Activated T-cell treated with anti-CD3 and anti-CD28 coated beads, Interleukin-2, amount 50 U/mL, for 72 hours (primary cell): ENCODE results near the gene PHF20. TPM values are rescaled to one million over a fixed set of nuclear protein-coding genes. Genes with fewer than 3 reads are reported as not detected.
"Not testable (repeated sequence)": the region's sequence is repeated elsewhere in the genome, so short reads cannot be mapped to it uniquely, and the experiment has no call there.

Experiments
- ATAC-seq, 2 donors: fragments of 150-1000 bp; cut with Tn5 transposase; replicated peaks in 1 of 2; 2 replicates each; pipeline ENCODE4 v1.10.0; 2021; ENCODE audit warnings: moderate library complexity in 2 of 2, mild to moderate bottlenecking in 1 of 2
- DNase-seq, 2 donors: peaks; one replicate each; pipeline ENCODE4 v3.0.0; 2021 to 2022; ENCODE audit warnings: mixed read lengths in 1 of 2
- H3K27ac Mint-ChIP-seq: one replicate; pipeline ENCODE4 v1.8.0; 2022; ENCODE audit warnings: mild to moderate bottlenecking, moderate library complexity, mixed read lengths
- H3K27me3 Mint-ChIP-seq: one replicate; pipeline ENCODE4 v1.8.0; 2022; ENCODE audit warnings: low read depth, mixed read lengths
- H3K36me3 Mint-ChIP-seq, 2 donors: one replicate each; pipeline ENCODE4 v1.8.0; 2022; ENCODE audit warnings: mixed read lengths in 2 of 2, mild to moderate bottlenecking in 1 of 2; ENCODE audit not compliant: insufficient read depth in 2 of 2
- H3K4me1 Mint-ChIP-seq: one replicate; pipeline ENCODE4 v1.8.0; 2022; ENCODE audit warnings: low read depth, mixed read lengths
- H3K4me3 Mint-ChIP-seq, 2 donors: one replicate each; pipeline ENCODE4 v1.8.0; 2022; ENCODE audit warnings: mild to moderate bottlenecking in 2 of 2, mixed read lengths in 2 of 2, moderate library complexity in 2 of 2
- H3K9me3 Mint-ChIP-seq, 2 donors: one replicate each; pipeline ENCODE4 v1.8.0; 2022; ENCODE audit warnings: mixed read lengths in 2 of 2
- total RNA-seq, 2 donors: library from RNA; stranded (reverse); gene quantifications; one replicate each; pipeline ENCODE4 v1.2.3, GENCODE V29; 2022

Gene PHF20
- total RNA-seq, 2 donors from 2014 or later = 68.1 to 68.6 TPM

DNA sequence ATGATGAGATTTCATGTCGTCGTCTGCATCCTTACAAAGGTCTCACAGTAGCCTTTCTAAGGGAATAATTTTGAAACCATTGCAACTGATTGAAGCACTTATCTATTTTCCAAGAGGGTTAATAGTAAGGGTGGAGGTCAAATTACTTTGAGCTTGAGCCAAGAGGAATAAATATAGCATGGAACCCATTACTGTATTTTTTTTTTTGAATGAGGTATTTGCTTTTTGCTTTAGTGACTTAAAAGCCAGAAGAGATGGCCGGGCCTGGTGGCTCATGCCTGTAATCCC, 104.2 kb downstream of the PHF20 start:
- DNase-seq (no peak), ATAC-seq (no peak)
- Mint-ChIP-seq H3K36me3 (peaks cover 1 to 9% of the 10 kb centered on the region in 2 donors), H3K27me3 (no peaks in the 10 kb centered on the region), H3K4me3 (no peak overlapping the region), H3K9me3 (no peaks in the 10 kb centered on the region), H3K4me1 (peaks cover 12% of the 10 kb centered on the region), H3K27ac (peak overlapping the region; percentile 24)

- no peaks in the 10 kb centered on the region for H3K27me3 Mint-ChIP-seq
- ATAC-seq (no peak), DNase-seq (no peak)
- no peaks in the 10 kb centered on the region for H3K9me3 Mint-ChIP-seq
- no peak overlapping the region for H3K4me3 Mint-ChIP-seq
- H3K27ac Mint-ChIP-seq = no peak overlapping the region
- H3K36me3 Mint-ChIP-seq = peaks cover 1 to 7% of the 10 kb centered on the region in 2 donors
- peaks cover 6% of the 10 kb centered on the region for H3K4me1 Mint-ChIP-seq
These were observed 105.8 kb downstream of the PHF20 start for GRCh38 chr20:35877611-35878010.

- DNase-seq (no peak), ATAC-seq (no peak)
- H3K36me3 Mint-ChIP-seq = peaks cover 1 to 7% of the 10 kb centered on the region in 2 donors
- H3K4me1 Mint-ChIP-seq = peaks cover 6% of the 10 kb centered on the region
- no peak overlapping the region for H3K4me3 Mint-ChIP-seq
- no peaks in the 10 kb centered on the region for H3K9me3 Mint-ChIP-seq
- H3K27me3 Mint-ChIP-seq = no peaks in the 10 kb centered on the region
- peak overlapping the region; percentile 0 for H3K27ac Mint-ChIP-seq
These were observed 106.4 kb downstream of the PHF20 start for GRCh38 chr20:35878113-35878625.

DNA sequence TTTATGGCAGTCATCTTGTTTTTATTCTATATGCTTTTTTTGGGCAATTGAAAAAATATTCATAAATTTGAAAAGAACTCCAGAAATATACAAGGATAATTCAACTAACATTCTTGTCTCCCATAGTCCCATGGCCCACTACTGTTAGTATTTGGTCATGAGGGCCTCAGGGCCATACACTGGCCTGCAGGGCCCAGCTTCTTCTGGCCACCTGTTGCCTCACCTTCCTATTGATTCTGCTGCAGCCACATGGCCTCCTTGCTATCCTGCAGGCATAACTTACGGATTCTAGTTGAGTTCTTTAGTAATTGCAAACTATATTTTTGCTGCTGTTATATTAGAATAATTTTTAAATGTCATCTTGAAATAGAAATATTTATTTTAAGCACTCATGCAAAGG, 109.9 kb downstream of the PHF20 start:
- H3K27ac Mint-ChIP-seq = no peak overlapping the region
- H3K27me3 Mint-ChIP-seq = no peaks in the 10 kb centered on the region
- DNase-seq = no peak
- no peak overlapping the region for H3K4me3 Mint-ChIP-seq
- peaks cover 1 to 5% of the 10 kb centered on the region in 2 donors for H3K36me3 Mint-ChIP-seq
- no peak for ATAC-seq
- H3K9me3 Mint-ChIP-seq = no peaks in the 10 kb centered on the region
- H3K4me1 Mint-ChIP-seq = peaks cover 14% of the 10 kb centered on the region

- H3K4me3 Mint-ChIP-seq, ATAC-seq, DNase-seq, H3K36me3 Mint-ChIP-seq, H3K9me3 Mint-ChIP-seq, H3K27me3 Mint-ChIP-seq: not testable (repeated sequence)
- H3K4me1 Mint-ChIP-seq = peaks cover 14% of the 10 kb centered on the region
- peak overlapping the region; percentile 72 for H3K27ac Mint-ChIP-seq
These were observed 110.8 kb downstream of the PHF20 start for GRCh38 chr20:35882427-35883161.

DNA sequence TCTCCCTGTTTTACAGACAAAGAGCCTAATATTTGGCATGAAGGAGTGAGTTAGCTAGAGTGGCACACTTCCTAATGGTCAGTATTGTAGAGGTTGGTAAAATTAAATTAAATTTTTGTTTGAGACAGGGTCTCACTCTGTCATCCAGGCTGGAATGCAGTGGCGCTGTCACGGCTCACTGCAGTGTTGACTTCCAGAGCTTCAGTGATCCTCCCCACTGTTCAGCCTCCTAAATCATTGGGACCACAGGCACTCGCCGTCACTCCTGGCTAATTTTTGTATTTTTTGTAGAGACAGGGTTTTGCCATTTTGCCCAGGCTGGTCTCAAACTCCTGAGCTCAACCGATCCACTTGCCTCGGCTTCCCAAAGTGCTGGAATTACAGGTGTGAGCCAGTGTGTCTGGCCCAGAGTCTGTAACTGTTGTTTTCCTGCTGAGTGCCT, 111.5 kb downstream of the PHF20 start:
- no peak for ATAC-seq
- Mint-ChIP-seq H3K27ac (no peak overlapping the region), H3K4me1 (peaks cover 14% of the 10 kb centered on the region), H3K27me3 (no peaks in the 10 kb centered on the region), H3K36me3 (peaks cover 0 to 3% of the 10 kb centered on the region in 2 donors), H3K4me3 (no peak overlapping the region), H3K9me3 (no peaks in the 10 kb centered on the region)
- DNase-seq = no peak

- ATAC-seq = peak; percentile 87 to 89
- Mint-ChIP-seq H3K36me3 (peaks cover 0 to 3% of the 10 kb centered on the region in 2 donors), H3K9me3 (no peaks in the 10 kb centered on the region), H3K4me3 (no peak overlapping the region), H3K27me3 (no peaks in the 10 kb centered on the region), H3K27ac (peak overlapping the region; percentile 41), H3K4me1 (peaks cover 14% of the 10 kb centered on the region)
- peak; percentile 54 to 59 for DNase-seq
These were observed 112.1 kb downstream of the PHF20 start for GRCh38 chr20:35883778-35884540.

DNA sequence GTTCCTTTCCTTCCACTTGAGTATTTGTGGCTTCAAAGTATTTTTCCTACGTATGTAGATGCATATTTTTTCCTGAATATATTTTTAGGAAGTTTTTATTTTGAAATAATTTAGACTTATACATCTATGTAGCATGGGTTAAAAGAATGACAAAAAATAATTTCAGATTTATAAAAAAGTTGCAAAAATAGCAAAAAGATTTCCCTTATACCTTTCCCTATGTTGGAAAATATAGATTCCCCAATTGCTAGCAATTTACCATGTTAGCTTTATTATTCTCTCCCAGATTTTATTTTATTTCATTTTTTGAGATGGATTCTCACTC, 112.7 kb downstream of the PHF20 start:
- no peak overlapping the region for H3K27ac Mint-ChIP-seq
- H3K27me3 Mint-ChIP-seq = no peaks in the 10 kb centered on the region

GRCh38 chr20:35885212-35885611, 113.4 kb downstream of the PHF20 start:
- H3K27me3 Mint-ChIP-seq = no peaks in the 10 kb centered on the region
- no peak overlapping the region for H3K27ac Mint-ChIP-seq
- no peak overlapping the region for H3K4me3 Mint-ChIP-seq
- H3K9me3 Mint-ChIP-seq = no peaks in the 10 kb centered on the region
- ATAC-seq (no peak), DNase-seq (no peak)
- no peaks in the 10 kb centered on the region for H3K36me3 Mint-ChIP-seq
- H3K4me1 Mint-ChIP-seq = peaks cover 8% of the 10 kb centered on the region

More for the DNA sequence above, 112.7 kb downstream of the PHF20 start:
- H3K4me3 Mint-ChIP-seq = no peak overlapping the region
- no peak for DNase-seq
- peaks cover 14% of the 10 kb centered on the region for H3K4me1 Mint-ChIP-seq
- no peaks in the 10 kb centered on the region for H3K9me3 Mint-ChIP-seq
- peaks cover 0 to 2% of the 10 kb centered on the region in 2 donors for H3K36me3 Mint-ChIP-seq
- ATAC-seq = no peak

DNA sequence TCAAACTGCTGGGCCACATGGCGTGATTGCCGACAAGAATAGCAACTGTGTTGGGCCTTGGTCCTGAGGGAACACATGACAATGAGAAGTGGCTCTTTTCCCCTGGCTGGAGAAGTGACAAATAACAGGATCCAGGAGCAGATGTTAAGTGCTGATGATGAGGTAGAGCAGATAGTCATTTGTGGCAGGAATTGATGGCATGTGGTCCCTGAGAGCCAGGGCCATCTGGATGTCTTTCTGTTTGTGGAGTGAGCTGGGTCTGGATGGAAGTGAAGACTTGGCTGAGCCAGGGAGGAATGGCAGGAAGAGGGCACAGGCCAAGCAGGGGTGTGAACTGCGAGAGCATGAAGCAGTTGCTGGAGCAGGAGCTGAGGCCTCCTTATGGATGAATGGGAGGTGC, 114.7 kb downstream of the PHF20 start:
- ATAC-seq = no peak
- no peak overlapping the region for H3K4me3 Mint-ChIP-seq

GRCh38 chr20:35887393-35888064, 115.7 kb downstream of the PHF20 start:
- H3K4me3 Mint-ChIP-seq = no peak overlapping the region
- H3K4me1 Mint-ChIP-seq = peaks cover 9% of the 10 kb centered on the region
- no peaks in the 10 kb centered on the region for H3K36me3 Mint-ChIP-seq
- DNase-seq = no peak
- no peak for ATAC-seq
- peak overlapping the region; percentile 28 for H3K27ac Mint-ChIP-seq
- H3K27me3 Mint-ChIP-seq = no peaks in the 10 kb centered on the region
- no peaks in the 10 kb centered on the region for H3K9me3 Mint-ChIP-seq

More for the DNA sequence above, 114.7 kb downstream of the PHF20 start:
- Mint-ChIP-seq H3K27me3 (no peaks in the 10 kb centered on the region), H3K27ac (no peak overlapping the region), H3K4me1 (peaks cover 8% of the 10 kb centered on the region), H3K36me3 (no peaks in the 10 kb centered on the region), H3K9me3 (no peaks in the 10 kb centered on the region)
- DNase-seq = no peak

DNA sequence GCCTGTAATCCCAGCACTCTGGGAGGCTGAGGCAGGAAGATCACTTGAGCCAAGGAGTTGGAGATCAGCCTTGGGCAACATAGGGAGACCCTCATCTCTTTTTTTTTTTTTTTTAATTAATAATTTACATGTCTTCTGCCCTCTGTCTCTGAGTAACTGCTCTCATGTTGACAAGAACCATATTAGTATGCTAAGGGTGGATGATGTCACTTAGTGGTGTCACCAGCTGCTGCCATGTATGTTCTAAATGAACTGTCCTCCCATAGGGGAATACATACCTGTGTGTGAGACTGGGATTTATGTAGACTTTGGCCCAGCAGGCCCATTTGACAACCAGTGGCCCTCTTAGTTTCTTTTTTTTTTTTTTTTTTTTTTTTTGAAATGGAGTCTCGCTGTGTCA, 116.8 kb downstream of the PHF20 start:
- ATAC-seq (peak; percentile 40 to 55), DNase-seq (no peak)
- Mint-ChIP-seq H3K4me3 (no peak overlapping the region), H3K9me3 (no peaks in the 10 kb centered on the region), H3K27ac (no peak overlapping the region), H3K4me1 (peaks cover 18% of the 10 kb centered on the region), H3K27me3 (no peaks in the 10 kb centered on the region), H3K36me3 (no peaks in the 10 kb centered on the region)

- ATAC-seq = no peak
- DNase-seq = no peak
- no peak overlapping the region for H3K27ac Mint-ChIP-seq
- H3K4me1 Mint-ChIP-seq = peaks cover 27% of the 10 kb centered on the region
- no peaks in the 10 kb centered on the region for H3K9me3 Mint-ChIP-seq
- H3K4me3 Mint-ChIP-seq = no peak overlapping the region
- no peaks in the 10 kb centered on the region for H3K27me3 Mint-ChIP-seq
- H3K36me3 Mint-ChIP-seq = peaks cover 0 to 5% of the 10 kb centered on the region in 2 donors
These were observed 119.6 kb downstream of the PHF20 start for GRCh38 chr20:35891375-35891774.
